Measurements from ENCODE around the gene ALDH1L1. TPM values are rescaled to one million over a fixed set of nuclear protein-coding genes. Genes with fewer than 3 reads are reported as not detected.
A peak's percentile ranks its signal among the peaks of the same experiment; 100 is the strongest.

ALDH1L1 gene
- total and polyA plus RNA-seq, 2 of the 8 experiments (the other 6 are each of a cell fraction or from before 2014, with no cell fraction given), result 0.98 to 1.6 TPM

- Histone ChIP-seq H2BK120ac (replicated peaks; ENCODE audit: low read depth, low read length) (no peak overlapping the region), H3K9me3 (ENCODE audit: insufficient read depth in 2 of 2, low read depth in 1 of 2, low read length in 1 of 2) (no peaks in the 10 kb centered on the region), H4K91ac (replicated peaks; ENCODE audit: insufficient read length, low read length) (peak overlapping the region; percentile 15), H3K4ac (replicated peaks; ENCODE audit: insufficient read length, low read depth, low read length) (peak overlapping the region; percentile 39), H3K9ac (replicated peaks in 1 of 4; ENCODE audit: extremely low read depth in 1 of 4, low read depth in 3 of 4, low read length in 3 of 4) (no peak overlapping the region), H2BK20ac (ENCODE audit: low read length) (no peak overlapping the region), H3K18ac (ENCODE audit: extremely low read depth, low read length) (no peak overlapping the region), H3K79me2 (ENCODE audit: control insufficient read depth in 1 of 2, insufficient read depth in 2 of 2, low read length in 2 of 2) (no peaks in the 10 kb centered on the region), H3K79me1 (ENCODE audit: low read depth, low read length) (no peaks in the 10 kb centered on the region), H4K20me1 (replicated peaks in 1 of 2; ENCODE audit: control insufficient read depth in 1 of 2, insufficient read depth in 2 of 2, low read length in 2 of 2) (no peaks in the 10 kb centered on the region), H3K27me3 (replicated peaks in 1 of 4; ENCODE audit: control insufficient read depth in 3 of 4, extremely low read depth in 1 of 4, insufficient read depth in 3 of 4, low read length in 3 of 4) (no peaks in the 10 kb centered on the region), H3K4me3 (ENCODE audit: extremely low read depth in 1 of 4, insufficient read depth in 2 of 4, low read depth in 3 of 4, low read length in 4 of 4) (no peak overlapping the region), H3K4me2 (ENCODE audit: insufficient read depth in 1 of 2, low read depth in 2 of 2, low read length in 2 of 2) (no peak overlapping the region), H3K27ac (ENCODE audit: low read depth, low read length) (no peak overlapping the region), H4K5ac (ENCODE audit: insufficient read length, low read depth, low read length) (no peak overlapping the region), H2BK5ac (ENCODE audit: low read depth, low read length) (no peak overlapping the region), H3K23me2 (ENCODE audit: low read depth, low read length) (no peaks in the 10 kb centered on the region), H3K23ac (ENCODE audit: insufficient read length) (no peak overlapping the region), H4K8ac (ENCODE audit: extremely low read depth, insufficient read depth, low read length) (no peak overlapping the region), H3K56ac (replicated peaks; ENCODE audit: insufficient read length, low read depth, low read length) (no peak overlapping the region), H3K36me3 (ENCODE audit: control insufficient read depth in 2 of 4, insufficient read depth in 4 of 4, low read length in 3 of 4) (no peaks in the 10 kb centered on the region), H2BK12ac (ENCODE audit: low read depth, low read length) (no peak overlapping the region), H2AK5ac (ENCODE audit: low read depth, low read length) (no peak overlapping the region), H2BK15ac (ENCODE audit: low read length) (no peak overlapping the region), H3K14ac (ENCODE audit: insufficient read length) (no peak overlapping the region), H3K4me1 (replicated peaks in 1 of 4; ENCODE audit: control insufficient read depth in 3 of 4, insufficient read depth in 4 of 4, low read length in 3 of 4) (peaks cover 0 to 5% (median 2%) of the 10 kb centered on the region in 4 experiments; a peak in 4 of 7 replicates), H2AFZ (ENCODE audit: low read length) (no peak overlapping the region)
- WGBS, 2 experiments (ENCODE audit: extremely low coverage in 1 of 2, insufficient coverage in 1 of 2, insufficient read length in 1 of 2, insufficient replicate concordance in 2 of 2, low coverage in 1 of 2, low lambda C conversion rate in 2 of 2, missing lambda C conversion rate in 1 of 2), result 69% methylated on average over 7 of the region's 7 CpGs; no CpG with 5 or more reads in 1 of the 2 experiments
- POLR2A ChIA-PET (ENCODE audit: partially characterized antibody), result interaction anchor here (0.6 kb wide), 1 partner anchor 530 kb away, joined by 3 read pairs; no protein-coding TSS in a partner anchor
- no peak for FAIRE-seq
- no peak for DNase-seq (ENCODE audit: low read depth in 1 of 2, low spot score in 2 of 2)
- CTCF ChIA-PET (ENCODE audit: partially characterized antibody), result interaction anchor here (1.1 kb wide), 1 partner anchor 9 kb away, joined by 3 read pairs; no protein-coding TSS in a partner anchor
- TF ChIP-seq YY1 (IDR thresholded peaks at IDR 0.05; ENCODE audit: low read depth, low read length) (no peak), POLR2AphosphoS5 (IDR thresholded peaks at IDR 0.05; ENCODE audit: low read depth, low read length) (no peak), TEAD4 (IDR thresholded peaks at IDR 0.05; ENCODE audit: low read depth, low read length) (no peak), NRF1 (IDR thresholded peaks at IDR 0.05; ENCODE audit: low read depth, low read length) (no peak), MAFK (IDR thresholded peaks at IDR 0.05; ENCODE audit: low read depth, low read length) (no peak), SUZ12 (IDR thresholded peaks at IDR 0.05; ENCODE audit: low read length) (no peak), HDAC6 (IDR thresholded peaks at IDR 0.05; ENCODE audit: low read depth, low read length) (no peak), ATF2 (IDR thresholded peaks at IDR 0.05; ENCODE audit: low read length) (no peak), RAD21 (IDR thresholded peaks at IDR 0.05 in 1 of 2, conservative IDR thresholded peaks at IDR 0.05 in 1 of 2; ENCODE audit: low read depth in 2 of 2, low read length in 2 of 2) (no peak), MAX (IDR thresholded peaks at IDR 0.05) (no peak), CREB1 (IDR thresholded peaks at IDR 0.05) (no peak), TAF7 (optimal IDR thresholded peaks at IDR 0.05; ENCODE audit: borderline replicate concordance, low read depth, low read length) (no peak), GABPA (IDR thresholded peaks at IDR 0.05; ENCODE audit: borderline replicate concordance, insufficient read depth, low read length) (no peak)
Measured at GRCh38 chr3:126058666-126059065, 121.7 kb downstream of the ALDH1L1 start.
